Measurements from ENCODE around the gene NECTIN2.

- TF ChIP-seq ZNF565 (CRISPR knock-in tag; conservative IDR thresholded peaks at IDR 0.05; ENCODE audit: low read depth) (no peak), ZFP3 (CRISPR knock-in tag; IDR thresholded peaks at IDR 0.05) (no peak), GLIS3 (CRISPR knock-in tag; IDR thresholded peaks at IDR 0.05) (no peak), BACH2 (CRISPR knock-in tag; IDR thresholded peaks at IDR 0.05; ENCODE audit: borderline replicate concordance) (no peak), POU6F1 (CRISPR knock-in tag; IDR thresholded peaks at IDR 0.05; ENCODE audit: borderline replicate concordance, low read depth) (no peak), TOX (CRISPR knock-in tag; IDR thresholded peaks at IDR 0.05; ENCODE audit: borderline replicate concordance) (no peak), ZFP30 (CRISPR knock-in tag; IDR thresholded peaks at IDR 0.05) (no peak), SNAI2 (CRISPR knock-in tag; IDR thresholded peaks at IDR 0.05) (no peak), RARB (CRISPR knock-in tag; IDR thresholded peaks at IDR 0.05) (no peak), PATZ1 (CRISPR knock-in tag; IDR thresholded peaks at IDR 0.05; ENCODE audit: borderline replicate concordance) (no peak), ZNF70 (CRISPR knock-in tag; IDR thresholded peaks at IDR 0.05) (no peak)
Observed at GRCh38 chr19:44808463-44809371, 37.4 kb upstream of the NECTIN2 start, which contains the start of gene BCAM.

Measured in SK-N-SH treated with all-trans-retinoic acid at 6 μM for 48 hours (cell line).